Right ventricle myocardium superior (tissue), 1 donor: ENCODE data around the gene PSMC3. TPM values are rescaled to one million over a fixed set of nuclear protein-coding genes. Genes with fewer than 3 reads are reported as not detected.

Experiments used
- ATAC-seq: fragments of 200-7000 bp; cut with Tn5 transposase; one replicate; pipeline ENCODE4 v1.9.1; 2020; ENCODE audit warnings: mild to moderate bottlenecking; ENCODE audit not compliant: poor library complexity
- DNase-seq: peaks from one replicate; pipeline ENCODE4 v3.0.0-alpha.2; 2020
- intact Hi-C: fragments of 100-400 bp; cut with DNase I; formaldehyde crosslinking; loops from one replicate; pipeline ENCODE4 v1.11.2; 2022
- total RNA-seq: library from RNA; stranded (reverse); fragmentation: NEBNext Ultra II Directional; extraction: Animal tissue kit (Norgen Biotek cat#: 25700); gene quantifications from one replicate; pipeline ENCODE4 v1.2.1, GENCODE V29; 2021
- donor health status: DM: no; HTN: yes; CAD: no; lungs with severe emphysema.

Gene PSMC3
- total RNA-seq, 1 donor from 2014 or later: 166 TPM

DNA sequence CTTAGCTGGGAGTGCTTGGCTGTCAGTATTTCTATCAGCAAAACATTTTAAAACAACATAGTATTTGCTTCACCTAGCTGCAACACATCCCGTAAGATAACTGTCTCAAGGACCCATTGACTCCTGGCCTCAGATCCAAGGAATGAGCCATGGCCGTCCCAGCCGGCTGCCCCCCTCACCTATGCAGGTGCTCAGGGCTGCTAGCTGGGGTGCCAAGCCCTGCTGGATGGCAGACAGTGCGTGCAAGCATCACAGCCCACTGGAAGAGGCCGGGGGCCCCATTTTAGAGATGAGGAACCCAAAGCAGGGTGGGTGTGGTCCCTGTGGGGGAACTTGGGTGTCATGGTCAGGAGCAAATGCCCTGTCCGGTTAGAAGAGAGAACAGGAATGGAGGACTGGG is 8.5 kb downstream of the PSMC3 start:
- no peak for DNase-seq
- intact Hi-C loops: no loop called here
- no peak for ATAC-seq

DNA sequence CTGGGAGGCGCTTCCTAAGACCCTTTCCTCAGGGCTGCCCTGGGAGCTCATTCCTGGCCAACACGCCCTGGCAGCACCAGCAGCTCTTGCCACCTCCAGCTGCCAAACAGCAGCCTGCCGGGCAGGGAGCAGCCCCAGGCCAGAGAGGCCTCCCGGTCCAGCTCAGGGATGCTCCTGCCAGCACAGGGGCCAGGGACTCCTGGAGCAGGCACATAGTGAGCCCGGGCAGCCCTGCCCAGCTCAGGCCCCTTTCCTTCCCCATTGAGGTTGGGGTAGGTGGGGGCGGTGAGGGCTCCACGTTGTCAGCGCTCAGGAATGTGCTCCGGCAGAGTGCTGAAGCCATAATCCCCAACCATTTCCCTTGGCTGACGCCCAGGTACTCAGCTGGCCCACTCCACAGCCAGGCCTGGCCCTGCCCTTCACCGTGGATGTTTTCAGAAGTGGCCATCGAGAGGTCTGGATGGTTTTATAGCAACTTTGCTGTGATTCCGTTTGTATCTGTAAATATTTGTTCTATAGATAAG is 10.2 kb downstream of the PSMC3 start:
- intact Hi-C loops: no loop called here
- ATAC-seq: peak; percentile 87
- DNase-seq: peak; percentile 89

DNA sequence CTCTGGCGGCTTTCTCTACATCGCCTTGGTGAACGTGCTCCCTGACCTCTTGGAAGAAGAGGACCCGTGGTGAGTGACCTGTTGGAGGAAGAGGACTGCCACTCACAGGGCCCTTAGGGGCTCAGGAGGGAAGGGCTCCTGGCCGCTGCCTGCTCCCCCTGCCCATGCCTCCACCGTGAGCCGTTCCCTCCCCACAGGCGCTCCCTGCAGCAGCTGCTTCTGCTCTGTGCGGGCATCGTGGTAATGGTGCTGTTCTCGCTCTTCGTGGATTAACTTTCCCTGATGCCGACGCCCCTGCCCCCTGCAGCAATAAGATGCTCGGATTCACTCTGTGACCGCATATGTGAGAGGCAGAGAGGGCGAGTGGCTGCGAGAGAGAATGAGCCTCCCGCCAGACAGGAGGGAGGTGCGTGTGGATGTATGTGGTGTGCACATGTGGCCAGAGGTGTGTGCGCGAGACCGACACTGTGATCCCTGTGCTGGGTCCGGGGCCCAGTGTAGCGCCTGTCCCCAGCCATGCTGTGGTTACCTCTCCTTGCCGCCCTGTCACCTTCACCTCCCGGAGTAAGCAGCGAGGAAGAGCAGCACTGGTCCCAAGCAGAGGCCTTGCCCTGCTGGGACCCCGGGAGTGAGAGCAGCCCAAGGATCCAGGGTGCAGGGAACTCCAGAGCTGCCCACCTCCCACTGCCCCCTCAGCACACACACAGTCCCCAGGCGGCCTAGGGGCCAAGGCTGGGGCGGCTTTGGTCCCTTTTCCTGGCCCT is 11.0 kb downstream of the PSMC3 start:
- no peak for DNase-seq
- peak; percentile 4 for ATAC-seq

DNA sequence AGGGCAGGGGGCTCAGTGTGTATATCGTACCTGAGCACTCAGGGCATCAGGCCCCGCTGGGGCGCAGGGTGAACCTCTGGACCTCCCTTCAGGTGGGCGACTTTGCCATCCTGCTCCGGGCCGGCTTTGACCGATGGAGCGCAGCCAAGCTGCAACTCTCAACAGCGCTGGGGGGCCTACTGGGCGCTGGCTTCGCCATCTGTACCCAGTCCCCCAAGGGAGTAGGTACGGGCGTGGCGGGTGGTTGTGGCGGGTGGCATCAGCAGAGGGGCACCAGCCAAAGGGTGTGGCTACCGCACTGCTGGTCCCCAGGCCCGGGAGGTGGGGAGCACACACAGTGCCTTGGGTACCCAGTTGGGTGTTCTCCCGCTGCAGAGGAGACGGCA is 11.6 kb downstream of the PSMC3 start:
- intact Hi-C loops: no loop called here
- ATAC-seq (no peak), DNase-seq (no peak)

More for the DNA sequence above, 11.0 kb downstream of the PSMC3 start:
- intact Hi-C loops: no loop called here

DNA sequence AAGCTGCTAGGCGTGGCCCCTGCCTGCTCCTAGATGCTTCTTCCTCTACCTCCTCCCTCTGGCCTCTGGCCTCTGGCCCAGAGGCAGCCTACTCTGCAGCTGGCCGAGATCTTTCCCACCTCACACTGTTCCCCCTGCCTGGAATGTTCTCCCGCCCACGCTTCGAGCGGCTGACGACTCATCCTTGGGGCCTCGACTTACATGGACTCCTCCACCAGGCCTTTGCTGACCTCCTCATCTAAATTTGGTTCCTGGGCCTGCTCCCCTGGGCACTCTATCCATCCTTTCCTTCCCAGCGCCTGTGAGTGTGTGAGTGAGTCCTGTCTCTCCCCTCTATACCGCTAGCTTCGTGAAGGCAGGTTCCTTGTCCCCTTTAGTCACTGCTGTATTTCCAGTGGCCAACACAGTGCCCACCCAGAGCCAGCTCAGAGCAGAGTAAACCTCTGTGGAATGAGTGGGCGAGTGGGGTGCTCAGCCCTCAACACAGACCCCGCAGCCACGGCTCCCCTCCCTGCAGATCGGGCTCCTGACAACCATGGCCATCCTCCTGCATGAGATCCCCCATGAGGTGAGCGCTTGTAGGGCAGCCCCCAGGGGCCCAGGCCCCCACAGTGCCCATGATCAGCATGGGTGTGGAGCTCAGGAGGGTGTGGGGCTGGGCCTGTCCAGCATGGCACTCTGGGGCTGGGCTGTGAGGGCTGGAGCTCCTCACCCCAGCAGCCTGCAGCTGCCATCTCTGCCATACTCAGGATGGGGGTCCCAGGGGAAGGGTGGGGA is 12.1 kb downstream of the PSMC3 start:
- ATAC-seq (no peak), DNase-seq (no peak)
- intact Hi-C loops: no loop called here

DNA sequence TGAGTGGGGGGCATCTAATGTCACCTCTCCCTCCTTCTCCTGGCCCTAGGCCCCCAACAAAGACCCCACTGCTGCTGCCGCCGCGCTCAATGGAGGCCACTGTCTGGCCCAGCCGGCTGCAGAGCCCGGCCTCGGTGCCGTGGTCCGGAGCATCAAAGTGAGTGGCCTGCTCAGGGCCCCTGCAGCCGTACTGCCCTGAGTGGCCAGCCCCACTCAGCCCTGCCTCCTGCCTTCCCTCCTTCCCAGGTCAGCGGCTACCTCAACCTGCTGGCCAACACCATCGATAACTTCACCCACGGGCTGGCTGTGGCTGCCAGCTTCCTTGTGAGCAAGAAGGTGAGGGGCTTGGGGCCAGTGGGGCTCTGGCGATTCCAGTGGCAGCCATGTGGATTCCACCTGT is 12.9 kb downstream of the PSMC3 start:
- ATAC-seq (no peak), DNase-seq (no peak)
- intact Hi-C loops: no loop called here

DNA sequence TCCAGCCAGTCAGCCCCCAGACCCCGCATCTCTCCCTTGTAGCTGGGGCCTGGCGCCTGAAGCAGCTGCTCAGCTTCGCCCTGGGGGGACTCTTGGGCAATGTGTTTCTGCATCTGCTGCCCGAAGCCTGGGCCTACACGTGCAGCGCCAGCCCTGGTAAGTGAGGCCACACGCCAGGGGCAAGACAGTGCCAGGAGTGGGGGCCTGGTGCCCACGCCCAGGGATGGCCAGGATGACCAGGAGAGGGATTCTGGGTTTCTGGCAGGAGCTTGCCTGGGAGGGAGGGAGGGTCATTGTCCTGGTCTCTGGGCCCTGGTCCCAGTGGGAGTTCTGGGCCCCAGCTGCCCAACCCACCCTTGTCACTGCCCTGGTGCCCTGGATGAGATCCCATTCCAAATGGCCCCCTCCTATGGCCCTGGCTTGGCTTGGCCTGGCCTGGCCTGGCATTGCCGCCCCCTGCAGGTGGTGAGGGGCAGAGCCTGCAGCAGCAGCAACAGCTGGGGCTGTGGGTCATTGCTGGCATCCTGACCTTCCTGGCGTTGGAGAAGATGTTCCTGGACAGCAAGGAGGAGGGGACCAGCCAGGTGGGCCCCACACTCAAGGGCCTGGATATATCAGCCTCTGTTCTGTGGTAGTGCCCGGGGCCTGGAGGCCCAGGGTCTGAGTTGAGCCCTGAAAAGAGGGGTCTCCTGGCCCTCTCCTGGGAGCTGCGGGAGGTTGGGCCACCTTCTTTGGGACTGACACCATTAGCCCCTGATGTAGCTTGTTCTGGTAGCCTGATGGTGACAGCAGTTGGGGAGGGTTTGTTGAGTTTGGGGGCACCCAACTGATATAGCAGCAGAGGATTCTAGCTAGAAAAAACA is 14.1 kb downstream of the PSMC3 start:
- ATAC-seq (no peak), DNase-seq (no peak)
- intact Hi-C loops: no loop called here

DNA sequence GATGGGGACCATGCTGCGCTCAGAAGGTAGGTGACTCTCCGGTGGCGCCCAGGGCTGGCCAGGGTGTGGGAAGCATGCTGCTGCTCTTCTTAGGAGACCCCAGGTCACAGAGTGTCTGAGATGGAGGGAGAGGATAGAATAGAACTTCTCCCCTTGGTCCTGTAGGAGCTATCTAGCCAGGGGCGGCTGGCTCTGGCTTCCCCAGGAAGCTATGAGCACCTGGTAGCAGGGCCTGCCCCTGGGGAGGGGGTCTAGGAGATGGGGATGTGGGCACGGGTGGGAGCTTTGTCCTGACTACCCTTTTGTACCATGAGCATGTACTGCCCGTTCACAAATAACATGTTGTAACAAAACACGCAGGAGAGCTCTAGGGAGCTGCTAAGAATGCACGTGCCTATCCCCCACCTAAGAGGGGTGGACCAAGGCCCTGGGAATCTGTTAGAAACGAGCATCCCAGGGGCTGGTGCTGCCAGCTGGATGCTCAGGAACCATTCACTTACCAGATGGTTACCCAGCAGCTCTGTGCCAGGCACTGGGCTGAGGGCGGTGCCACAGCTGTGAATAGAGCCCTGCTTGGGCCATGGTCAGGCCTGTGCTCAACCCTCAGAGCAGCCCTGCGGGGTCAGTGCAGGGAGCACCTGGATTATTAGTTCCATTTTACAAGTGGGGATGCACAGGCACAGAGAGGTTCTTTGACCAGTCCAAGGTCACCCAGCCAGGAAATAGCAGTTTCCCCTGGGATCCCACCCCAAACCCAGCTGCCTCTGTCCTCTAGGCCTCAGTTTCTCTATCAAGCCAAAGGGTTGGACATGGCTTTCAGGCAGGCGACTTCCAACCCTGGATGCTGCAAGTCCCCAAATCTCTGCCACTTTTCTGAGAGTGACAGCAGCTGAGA is 15.6 kb downstream of the PSMC3 start:
- intact Hi-C loops: no loop called here
- DNase-seq (no peak), ATAC-seq (no peak)

DNA sequence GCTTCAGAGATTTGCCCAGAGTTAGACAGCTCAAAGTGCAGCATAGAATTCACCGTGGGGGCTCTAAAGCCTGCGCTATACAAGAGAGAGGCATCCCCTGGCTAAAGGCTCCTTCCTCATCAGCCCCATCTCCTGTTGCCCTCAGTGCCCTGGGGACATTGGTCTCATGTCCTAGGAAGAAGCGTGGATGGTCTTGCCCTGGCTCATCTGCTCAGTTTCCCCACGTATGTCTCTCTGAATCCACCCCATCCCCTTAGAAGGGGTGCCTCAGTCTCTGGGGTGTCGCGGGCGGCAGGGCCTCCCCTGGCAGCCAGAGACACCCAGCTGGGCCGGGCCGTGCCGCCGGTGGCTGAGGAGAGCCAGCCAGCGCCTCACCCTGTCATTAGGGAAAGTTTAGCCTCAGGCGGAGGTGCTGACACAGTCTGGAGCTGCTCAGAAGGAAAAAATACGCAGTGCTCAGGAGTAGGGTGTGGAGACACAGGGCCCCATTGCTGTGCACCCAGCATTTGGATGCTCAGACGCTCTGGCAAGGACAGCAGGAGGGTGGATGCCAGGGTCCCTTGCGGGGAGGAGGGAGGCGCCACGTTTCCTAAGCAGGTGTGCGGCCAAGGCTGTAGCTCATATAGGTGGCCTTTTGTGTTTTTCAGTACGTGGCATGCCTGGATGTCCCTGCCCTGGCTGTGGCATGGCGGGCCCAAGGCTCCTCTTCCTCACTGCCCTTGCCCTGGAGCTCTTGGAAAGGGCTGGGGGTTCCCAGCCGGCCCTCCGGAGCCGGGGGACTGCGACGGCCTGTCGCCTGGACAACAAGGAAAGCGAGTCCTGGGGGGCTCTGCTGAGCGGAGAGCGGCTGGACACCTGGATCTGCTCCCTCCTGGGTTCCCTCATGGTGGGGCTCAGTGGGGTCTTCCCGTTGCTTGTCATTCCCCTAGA is 16.5 kb downstream of the PSMC3 start:
- ATAC-seq (no peak), DNase-seq (no peak)
- intact Hi-C loops: no loop called here

DNA sequence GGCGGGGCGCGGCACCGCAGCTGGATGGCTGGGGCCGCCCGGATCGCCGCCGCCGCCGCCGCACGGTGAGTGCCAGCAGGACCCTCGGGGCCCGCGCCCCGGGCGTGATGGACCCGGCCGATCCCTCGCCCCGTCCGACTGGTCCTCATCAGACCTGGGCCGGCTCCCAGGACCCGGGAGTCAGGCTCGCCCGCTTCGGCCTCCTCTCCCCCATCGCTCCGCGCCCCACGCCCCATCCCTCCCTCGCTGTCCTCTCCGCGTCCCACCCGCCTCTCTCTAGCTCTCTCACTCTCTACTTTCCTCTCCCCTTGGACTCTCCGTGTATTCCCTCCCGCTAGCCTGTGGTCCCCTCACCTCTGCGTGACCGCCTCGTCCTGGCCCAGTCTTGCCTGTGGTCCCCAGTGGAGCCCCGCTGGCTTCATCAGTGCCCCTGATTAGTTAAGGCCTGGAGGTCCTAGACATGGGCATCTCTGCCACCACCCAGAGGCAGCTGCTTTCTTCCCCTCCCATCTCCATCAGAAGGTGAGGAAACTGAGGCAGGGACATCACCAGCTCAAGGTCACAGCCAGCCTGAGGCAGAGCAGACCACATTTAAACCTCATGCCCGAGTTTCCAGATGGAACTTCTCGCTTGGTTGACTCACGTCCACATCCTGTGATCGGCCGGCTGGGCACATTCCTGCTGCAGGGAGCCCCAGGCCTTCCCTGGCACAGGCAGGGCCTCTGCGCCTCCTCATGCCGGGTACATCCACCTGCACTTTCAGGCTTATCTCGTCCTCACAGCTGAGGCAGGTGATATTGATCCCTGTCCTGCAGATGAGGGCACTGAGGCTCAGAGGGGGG is 17.4 kb downstream of the PSMC3 start:
- DNase-seq: peak; percentile 61
- intact Hi-C loops: no loop called here

DNA sequence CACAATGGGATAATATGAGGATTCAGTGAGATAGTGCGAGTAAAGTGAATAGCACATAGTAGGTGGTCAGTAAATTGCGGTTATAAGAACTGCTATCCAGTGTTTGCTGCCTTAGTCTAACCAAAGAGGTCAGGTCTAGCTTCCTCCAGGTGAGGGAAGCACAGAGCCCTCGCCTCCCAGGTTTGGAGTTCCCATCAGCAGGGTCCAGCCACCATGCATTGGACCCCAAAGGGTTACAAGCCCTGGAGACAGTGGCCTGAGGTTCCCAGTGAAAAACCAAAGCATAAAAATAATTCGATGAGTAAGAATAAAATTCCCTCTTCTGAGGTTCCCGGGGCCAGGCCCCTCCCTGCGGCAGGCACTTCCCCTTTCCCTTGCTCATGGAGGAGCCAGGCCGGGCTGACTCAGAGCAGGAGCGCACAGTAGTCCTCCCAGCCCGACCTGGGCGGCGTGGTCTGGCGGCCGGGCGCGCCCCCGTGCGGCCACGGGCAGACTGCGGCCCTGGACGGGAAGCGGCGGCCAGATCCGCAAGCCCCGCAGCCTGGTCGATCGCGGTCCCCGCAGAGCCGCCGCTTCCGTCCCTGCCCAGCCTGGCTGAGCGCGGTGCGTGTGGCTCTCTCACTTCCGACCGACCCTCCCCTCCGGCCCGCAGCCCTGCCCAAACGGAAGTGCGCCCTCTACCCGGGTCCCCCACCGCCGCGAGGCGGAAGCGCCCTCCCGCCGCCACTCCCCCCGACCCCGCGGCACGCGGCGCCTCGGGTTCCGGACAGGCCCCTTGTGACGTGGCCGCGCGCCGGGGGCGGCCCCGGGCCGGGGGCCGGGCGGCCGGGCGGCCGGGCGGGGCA is 18.3 kb downstream of the PSMC3 start, which contains the start of gene SLC39A13:
SLC39A13 (plus strand) TSS at position 845 of the 845 bp plus-strand sequence. CDS start 1,505 bp downstream, outside the sequence.
- intact Hi-C loops: no loop called here
- DNase-seq: peak; percentile 95
- ATAC-seq: peak; percentile 93

More for the DNA sequence above, 17.4 kb downstream of the PSMC3 start:
- peak; percentile 9 for ATAC-seq

DNA sequence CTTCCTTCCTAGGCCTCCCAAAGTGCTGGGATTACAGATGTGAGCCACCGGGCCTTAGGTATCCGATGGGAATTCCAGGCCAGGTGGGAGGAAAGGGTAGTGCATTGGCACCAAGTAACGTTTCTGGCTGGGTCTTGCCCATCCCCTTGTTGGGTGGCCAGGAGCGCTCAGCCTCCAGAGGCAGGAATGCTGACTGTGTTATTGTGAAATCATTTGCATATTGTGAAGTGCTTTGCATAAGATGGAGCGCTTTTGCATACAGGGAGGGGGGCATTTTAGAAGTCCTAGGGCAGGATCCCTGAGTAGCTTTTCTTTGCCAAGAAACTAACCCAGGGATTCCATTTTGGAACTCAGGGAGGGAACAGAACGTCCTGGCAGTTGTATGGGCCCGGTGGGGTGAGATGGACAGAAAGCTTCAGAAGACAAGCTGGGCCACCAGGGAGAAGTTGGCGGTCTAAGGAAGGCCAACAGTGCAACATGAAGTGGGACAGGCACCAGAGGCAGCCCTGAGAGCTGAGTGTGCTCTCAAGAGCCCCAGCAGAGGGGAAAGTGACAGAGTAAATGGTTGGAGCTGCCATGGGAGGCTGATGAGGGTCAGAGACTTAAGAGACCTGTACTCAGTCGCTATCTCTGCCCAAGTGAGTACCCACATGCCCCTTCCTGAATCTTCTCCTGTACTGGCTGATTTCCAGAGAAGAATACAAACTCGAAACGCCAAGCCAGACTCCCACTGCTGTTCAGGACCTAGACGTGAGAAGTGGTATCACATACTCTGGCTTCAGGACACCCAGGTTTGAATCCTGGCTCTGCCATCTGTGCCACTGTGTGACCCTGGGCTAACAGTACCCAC is 19.1 kb downstream of the PSMC3 start:
- intact Hi-C loops: no loop called here
- ATAC-seq (no peak), DNase-seq (peak; percentile 45)

DNA sequence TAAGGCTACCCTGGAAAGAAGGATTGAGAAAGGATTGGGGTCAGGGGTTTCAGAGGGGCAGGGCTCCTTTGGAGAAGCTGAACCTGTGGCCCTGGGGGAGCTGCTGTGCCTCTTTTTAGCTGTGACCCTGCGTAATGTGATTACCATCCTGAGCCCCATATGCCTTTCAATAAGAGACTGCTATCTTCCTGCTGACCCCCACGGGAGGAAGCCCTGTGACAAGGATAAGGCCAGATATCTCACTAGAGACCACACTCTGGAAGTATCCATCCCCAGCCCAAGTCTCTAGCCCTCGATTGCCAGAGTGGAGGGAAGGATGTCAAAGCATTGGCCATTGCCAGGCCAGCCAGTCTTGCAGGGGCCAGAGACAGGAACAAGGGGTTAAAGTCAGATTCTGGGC is 22.7 kb downstream of the PSMC3 start:
- intact Hi-C loops: no loop called here
- no peak for ATAC-seq
- DNase-seq: peak; percentile 7

DNA sequence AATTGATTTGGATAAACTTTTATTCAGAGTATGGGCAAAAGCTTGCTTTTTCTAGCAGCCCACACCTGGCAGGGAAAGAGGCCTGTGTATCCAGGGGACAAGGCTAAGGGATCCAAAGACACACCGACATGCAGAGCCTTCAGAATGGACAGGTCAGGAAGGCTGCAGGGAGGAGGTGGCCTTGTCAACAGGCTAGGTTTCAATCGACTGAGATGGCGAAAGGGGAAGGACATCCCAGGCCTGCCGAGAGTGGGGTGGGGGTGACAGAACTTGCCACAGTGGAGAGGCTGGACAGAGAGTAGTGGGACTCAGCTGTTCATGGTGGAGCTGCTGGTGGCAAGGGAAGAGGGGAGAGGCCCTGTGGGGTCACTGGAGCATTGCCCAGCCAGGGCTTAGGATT is 23.1 kb downstream of the PSMC3 start:
- ATAC-seq (no peak), DNase-seq (peak; percentile 20)
- intact Hi-C loops: no loop called here
